OCI-LY7 (cell line): ENCODE results near the gene FGR. TPM values are rescaled to one million over a fixed set of nuclear protein-coding genes. Genes with fewer than 3 reads are reported as not detected.

Experiments
- BruUV-seq: library from RNA; stranded (reverse); fragments of 400-500 nt; replicated peaks from 2 replicates; lab custom pipeline; 2021; lab: Mats Ljungman, UMichigan
- CTCF ChIA-PET: fragments of 300-600 bp; sonication (Branson Sonifier 250); formaldehyde crosslinking; loops from one replicate; lab custom pipeline; 2022; ENCODE audit warnings: antibody characterized with exemption; ENCODE audit not compliant: unreplicated experiment; lab: Charles Lee
- POLR2A ChIA-PET: fragments of 300-600 bp; sonication (Branson Sonifier 250); formaldehyde crosslinking; loops from one replicate; lab custom pipeline; 2022; ENCODE audit warnings: antibody characterized with exemption; lab: Charles Lee
- DNase-seq: peaks from one replicate; pipeline ENCODE4 v3.0.0-alpha.2; 2015; ENCODE audit warnings: low spot score
- H2AFZ ChIP-seq: fragments of 200-600 bp; sonication (generic), shearing (Covaris generic); 2 replicates; pipeline ENCODE4 v1.6.1; 2014; ENCODE audit warnings: mild to moderate bottlenecking, antibody characterized with exemption, low read length, moderate library complexity
- H3K27ac ChIP-seq: fragments of 200-600 bp; sonication (generic); 2 replicates; pipeline ENCODE4 v1.5.1; 2014; ENCODE audit warnings: mixed run types, low read depth, mild to moderate bottlenecking, moderate library complexity, low read length, inconsistent platforms; ENCODE audit not compliant: poor library complexity, severe bottlenecking
- H3K36me3 ChIP-seq: fragments of 200-600 bp; sonication (generic); 2 replicates; pipeline ENCODE4 v1.6.1; 2014; ENCODE audit warnings: mild to moderate bottlenecking, antibody characterized with exemption, low read length, moderate library complexity, mixed read lengths; ENCODE audit not compliant: insufficient read depth
- H3K4me1 ChIP-seq: fragments of 200-600 bp; sonication (generic); 2 replicates; pipeline ENCODE4 v1.5.1; 2014; ENCODE audit warnings: mild to moderate bottlenecking, low read length; ENCODE audit not compliant: insufficient read depth, poor library complexity, severe bottlenecking
- H3K4me2 ChIP-seq: fragments of 200-600 bp; sonication (generic); 2 replicates; pipeline ENCODE4 v1.6.1; 2014; ENCODE audit warnings: mild to moderate bottlenecking, low read length
- H3K4me3 ChIP-seq: fragments of 200-600 bp; sonication (generic); 2 replicates; pipeline ENCODE4 v1.5.1; 2014; ENCODE audit warnings: mild to moderate bottlenecking, low read depth, low read length; ENCODE audit not compliant: poor library complexity, severe bottlenecking
- H3K79me2 ChIP-seq: fragments of 200-600 bp; sonication (generic); 2 replicates; pipeline ENCODE4 v1.6.1; 2016; ENCODE audit warnings: low read depth, mild to moderate bottlenecking, low read length, moderate library complexity, mixed read lengths; ENCODE audit not compliant: insufficient read depth
- H3K9me2 ChIP-seq: fragments of 200-600 bp; sonication (generic); 2 replicates; pipeline ENCODE4 v1.6.1; 2016; ENCODE audit warnings: mild to moderate bottlenecking, low read length, mixed read lengths; ENCODE audit not compliant: insufficient read depth
- H3K9me3 ChIP-seq: fragments of 200-600 bp; sonication (generic); 2 replicates; pipeline ENCODE4 v1.6.1; 2014; ENCODE audit warnings: mild to moderate bottlenecking, mixed run types, low read length, mixed read lengths
- H4K20me1 ChIP-seq: fragments of 200-600 bp; sonication (generic); 2 replicates; pipeline ENCODE4 v1.6.1; 2014; ENCODE audit warnings: mild to moderate bottlenecking, antibody characterized with exemption, low read length, moderate library complexity, mixed read lengths; ENCODE audit not compliant: insufficient read depth
- EZH2phosphoT487 ChIP-seq: fragments of 200-600 bp; sonication (generic); IDR thresholded peaks from 2 replicates; pipeline ENCODE4 v1.6.1; 2018; ENCODE audit warnings: low read depth, borderline replicate concordance, mild to moderate bottlenecking, mixed run types, antibody characterized with exemption, low read length, moderate library complexity, mixed read lengths
- intact Hi-C: fragments of 100-400 bp; cut with micrococcal nuclease; formaldehyde crosslinking; loops from one replicate; pipeline ENCODE4 v1.10.0; 2022; ENCODE audit not compliant: unreplicated experiment
- total RNA-seq, 2 experiments: library from RNA; depleted of rRNA in 1 of 2; stranded (reverse); fragments of >200 nt in 1 of 2; shearing (Covaris generic) in 1 of 2; gene quantifications; 2 replicates each; pipeline ENCODE4 v1.2.3, GENCODE V29; 2014 to 2022
- TF ChIP-seq, protein P1 (sequence below): fragments of 200-600 bp; sonication (generic); conservative IDR thresholded peaks from 2 replicates; pipeline ENCODE4 v1.5.1; 2014; ENCODE audit warnings: mild to moderate bottlenecking, antibody characterized with exemption, low read length, moderate library complexity, mixed read lengths

Gene FGR
- total RNA-seq, 2 experiments from 2014 or later, result 1.2 to 2.2 TPM

DNA sequence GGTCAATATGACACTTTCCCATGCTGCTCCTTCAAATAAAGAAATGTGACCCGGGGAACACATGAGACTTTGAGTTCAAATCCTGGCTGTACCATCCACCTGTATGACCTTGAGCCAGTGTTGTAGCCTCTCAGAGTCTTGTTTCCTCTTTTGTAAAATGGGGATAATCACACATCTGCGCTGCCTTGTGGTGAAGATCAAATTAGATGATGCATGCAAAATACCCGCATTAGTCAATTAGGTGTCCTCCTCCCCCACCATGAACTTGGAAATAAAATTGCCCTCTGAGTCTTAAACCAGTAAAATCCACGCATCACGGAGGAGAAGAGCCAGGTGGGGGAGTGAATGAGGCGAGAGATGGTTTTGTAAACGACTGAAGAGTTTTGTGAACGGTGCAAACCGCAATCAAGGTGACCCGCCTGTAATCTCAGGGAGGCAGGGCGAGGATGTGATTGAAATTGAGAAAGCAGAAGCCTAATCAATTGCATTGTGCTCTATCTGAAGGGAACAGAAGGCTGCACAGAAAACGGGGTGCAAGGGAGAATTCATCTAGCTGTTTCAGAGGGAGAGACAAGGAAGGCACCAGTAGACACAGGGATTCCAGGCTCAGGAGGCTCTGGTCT is 25.3 kb downstream of the FGR start:
- DNase-seq, result peak; percentile 83
- Histone ChIP-seq H3K4me2 (peak overlapping the region; percentile 68), H2AFZ (peak overlapping the region; percentile 88), H3K9me3 (no peaks in the 10 kb centered on the region), H3K27ac (peak overlapping the region; percentile 84), H3K79me2 (no peaks in the 10 kb centered on the region), H3K4me1 (peaks cover 69% of the 10 kb centered on the region), H3K9me2 (no peaks in the 10 kb centered on the region), H4K20me1 (no peaks in the 10 kb centered on the region), H3K4me3 (peak overlapping the region; percentile 41), H3K36me3 (no peaks in the 10 kb centered on the region)
- POLR2A ChIA-PET, result interaction anchor here (0.6 to 5.3 kb wide), 4 partner anchors 10 to 127 kb away, joined by 3 to 34 read pairs (median 4); no protein-coding TSS in a partner anchor
- CTCF ChIA-PET, result interaction anchor here (0.7 to 3.9 kb wide), 3 partner anchors 19 to 53 kb away, joined by 3 to 26 read pairs (median 4); no protein-coding TSS in a partner anchor
- TF ChIP-seq, protein P1, sequence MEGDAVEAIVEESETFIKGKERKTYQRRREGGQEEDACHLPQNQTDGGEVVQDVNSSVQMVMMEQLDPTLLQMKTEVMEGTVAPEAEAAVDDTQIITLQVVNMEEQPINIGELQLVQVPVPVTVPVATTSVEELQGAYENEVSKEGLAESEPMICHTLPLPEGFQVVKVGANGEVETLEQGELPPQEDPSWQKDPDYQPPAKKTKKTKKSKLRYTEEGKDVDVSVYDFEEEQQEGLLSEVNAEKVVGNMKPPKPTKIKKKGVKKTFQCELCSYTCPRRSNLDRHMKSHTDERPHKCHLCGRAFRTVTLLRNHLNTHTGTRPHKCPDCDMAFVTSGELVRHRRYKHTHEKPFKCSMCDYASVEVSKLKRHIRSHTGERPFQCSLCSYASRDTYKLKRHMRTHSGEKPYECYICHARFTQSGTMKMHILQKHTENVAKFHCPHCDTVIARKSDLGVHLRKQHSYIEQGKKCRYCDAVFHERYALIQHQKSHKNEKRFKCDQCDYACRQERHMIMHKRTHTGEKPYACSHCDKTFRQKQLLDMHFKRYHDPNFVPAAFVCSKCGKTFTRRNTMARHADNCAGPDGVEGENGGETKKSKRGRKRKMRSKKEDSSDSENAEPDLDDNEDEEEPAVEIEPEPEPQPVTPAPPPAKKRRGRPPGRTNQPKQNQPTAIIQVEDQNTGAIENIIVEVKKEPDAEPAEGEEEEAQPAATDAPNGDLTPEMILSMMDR, result no peak; the same call in 1 of the 2 replicates
- TF ChIP-seq EZH2phosphoT487, result no peak
- BruUV-seq, result no TSS peak
- intact Hi-C loops, result loop anchor here (1.0 kb wide), 2 partner anchors 22 to 54 kb away; no protein-coding TSS in a partner anchor

DNA sequence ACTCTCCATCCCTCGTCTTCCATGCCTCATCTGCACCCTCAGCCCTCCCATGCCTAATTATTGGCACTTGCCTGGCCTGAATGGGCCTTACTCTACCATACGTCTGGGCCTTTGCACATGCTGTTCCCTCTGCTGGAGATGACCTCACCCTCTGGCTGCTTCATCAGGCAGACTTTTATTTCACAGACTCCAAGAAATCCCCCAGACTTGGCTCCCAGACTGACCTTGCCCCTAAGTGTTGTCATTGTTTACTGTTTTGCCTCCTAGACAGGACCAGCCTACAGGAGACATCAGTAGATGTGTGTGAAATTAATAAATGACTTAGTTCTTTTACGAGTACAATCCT is 25.8 kb downstream of the FGR start:
- TF ChIP-seq, protein P1, result no peak
- TF ChIP-seq EZH2phosphoT487, result no peak
- Histone ChIP-seq H3K4me3 (peak overlapping the region; percentile 41), H3K36me3 (no peaks in the 10 kb centered on the region), H3K27ac (peak overlapping the region; percentile 84), H3K4me2 (peak overlapping the region; percentile 68), H3K9me3 (no peaks in the 10 kb centered on the region), H3K9me2 (no peaks in the 10 kb centered on the region), H2AFZ (peak overlapping the region; percentile 88; the same call in 1 of the 2 replicates), H3K4me1 (peaks cover 67% of the 10 kb centered on the region), H3K79me2 (no peaks in the 10 kb centered on the region), H4K20me1 (no peaks in the 10 kb centered on the region)
- no TSS peak for BruUV-seq
- intact Hi-C loops, result loop anchor here (1.0 kb wide), 2 partner anchors 22 to 54 kb away; no protein-coding TSS in a partner anchor
- no peak for DNase-seq
- CTCF ChIA-PET, result interaction anchor here (0.6 to 3.9 kb wide), 4 partner anchors 13 to 184 kb away, joined by 3 to 26 read pairs (median 4); no protein-coding TSS in a partner anchor
- POLR2A ChIA-PET, result interaction anchor here (0.6 to 5.3 kb wide), 5 partner anchors 10 to 127 kb away, joined by 3 to 34 read pairs (median 3); no protein-coding TSS in a partner anchor
